HUDEP-2 (cell line): ENCODE results near the gene FLNB.
A peak's percentile ranks its signal among the peaks of the same experiment; 100 is the strongest.

Source experiments
- DNase-seq, 76 experiments: peaks; one replicate each; lab custom pipeline; 2025; ENCODE audit not compliant: unreplicated experiment in 76 of 76; lab: John Stamatoyannopoulos, UW

FLNB gene

DNA sequence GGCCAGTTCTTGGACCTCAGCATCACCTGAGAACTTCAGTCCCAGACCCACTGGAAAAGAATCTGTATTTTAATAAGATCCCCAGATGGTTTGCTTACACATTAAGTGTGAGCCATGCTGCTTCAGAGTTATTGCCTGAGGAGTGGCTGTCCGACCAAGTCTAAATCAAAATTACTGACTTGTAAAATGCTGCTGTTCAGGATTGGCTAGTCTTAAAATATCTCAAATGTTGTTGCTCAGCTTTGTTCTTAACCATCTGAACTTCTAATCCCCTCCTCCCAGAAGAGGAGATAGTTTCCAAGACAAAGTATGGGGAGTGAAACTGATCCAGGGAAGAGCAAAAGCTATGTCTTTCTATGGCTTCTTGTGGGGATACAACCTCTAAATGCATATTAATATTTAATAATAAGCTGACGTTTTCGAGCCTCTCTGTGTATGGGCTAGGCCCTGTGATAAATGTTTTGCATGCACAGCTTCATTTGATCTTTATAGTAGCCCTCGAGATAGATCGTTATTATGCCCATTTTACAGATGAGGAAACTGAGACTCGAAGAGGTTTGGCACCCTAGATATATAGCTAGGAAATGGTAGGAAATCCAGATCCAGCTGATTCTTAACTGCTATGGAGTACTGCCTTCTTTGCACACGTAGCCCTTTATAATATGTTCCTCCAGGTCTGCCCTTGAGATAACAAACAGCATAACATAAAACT, 150.4 kb downstream of the FLNB start:
- DNase-seq = no peak

GRCh38 chr3:58160399-58160798, 152.2 kb downstream of the FLNB start:
- DNase-seq = no peak

- DNase-seq = peak in 73 of 76 experiments; percentile 13 to 91 (median 62)
Observed at GRCh38 chr3:58161435-58162398, 153.5 kb downstream of the FLNB start.

- DNase-seq = no peak
Observed at GRCh38 chr3:58163234-58163633, 155.0 kb downstream of the FLNB start.

DNA sequence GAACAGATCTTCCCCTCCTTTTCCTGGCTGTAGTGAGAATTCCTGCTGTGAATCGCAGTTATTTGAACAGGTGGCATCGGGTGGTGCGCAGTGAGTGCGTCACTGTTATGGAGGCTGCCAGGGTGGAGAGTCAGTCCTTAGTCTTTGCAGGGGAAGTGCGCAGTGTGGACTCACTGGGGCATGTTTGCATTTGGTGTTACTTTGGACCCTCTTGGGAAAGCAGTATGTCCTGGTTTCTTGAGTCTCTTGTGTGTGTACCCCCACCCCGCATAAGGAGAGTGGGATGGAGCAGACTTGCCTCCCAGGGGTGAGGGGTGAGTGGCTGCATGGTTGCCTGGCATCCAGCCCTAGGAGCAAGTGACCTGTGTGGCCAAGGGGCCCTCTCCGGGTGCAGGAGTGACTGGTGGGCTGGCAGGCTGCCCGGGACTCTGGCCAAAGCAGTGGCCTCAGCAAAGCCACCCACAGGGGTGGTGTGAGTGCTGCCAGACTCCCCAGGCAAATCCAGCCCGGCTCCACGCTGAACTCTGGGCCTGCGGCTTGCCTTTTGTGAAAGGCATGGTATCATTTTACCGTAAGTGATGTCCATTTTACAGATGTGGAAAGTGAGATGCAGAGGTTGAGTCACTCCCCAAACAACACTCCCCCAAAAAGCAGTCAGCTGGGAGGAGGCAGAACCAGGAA, 156.1 kb downstream of the FLNB start:
- peak in 45 of 76 experiments; percentile 4 to 83 (median 25) for DNase-seq

DNA sequence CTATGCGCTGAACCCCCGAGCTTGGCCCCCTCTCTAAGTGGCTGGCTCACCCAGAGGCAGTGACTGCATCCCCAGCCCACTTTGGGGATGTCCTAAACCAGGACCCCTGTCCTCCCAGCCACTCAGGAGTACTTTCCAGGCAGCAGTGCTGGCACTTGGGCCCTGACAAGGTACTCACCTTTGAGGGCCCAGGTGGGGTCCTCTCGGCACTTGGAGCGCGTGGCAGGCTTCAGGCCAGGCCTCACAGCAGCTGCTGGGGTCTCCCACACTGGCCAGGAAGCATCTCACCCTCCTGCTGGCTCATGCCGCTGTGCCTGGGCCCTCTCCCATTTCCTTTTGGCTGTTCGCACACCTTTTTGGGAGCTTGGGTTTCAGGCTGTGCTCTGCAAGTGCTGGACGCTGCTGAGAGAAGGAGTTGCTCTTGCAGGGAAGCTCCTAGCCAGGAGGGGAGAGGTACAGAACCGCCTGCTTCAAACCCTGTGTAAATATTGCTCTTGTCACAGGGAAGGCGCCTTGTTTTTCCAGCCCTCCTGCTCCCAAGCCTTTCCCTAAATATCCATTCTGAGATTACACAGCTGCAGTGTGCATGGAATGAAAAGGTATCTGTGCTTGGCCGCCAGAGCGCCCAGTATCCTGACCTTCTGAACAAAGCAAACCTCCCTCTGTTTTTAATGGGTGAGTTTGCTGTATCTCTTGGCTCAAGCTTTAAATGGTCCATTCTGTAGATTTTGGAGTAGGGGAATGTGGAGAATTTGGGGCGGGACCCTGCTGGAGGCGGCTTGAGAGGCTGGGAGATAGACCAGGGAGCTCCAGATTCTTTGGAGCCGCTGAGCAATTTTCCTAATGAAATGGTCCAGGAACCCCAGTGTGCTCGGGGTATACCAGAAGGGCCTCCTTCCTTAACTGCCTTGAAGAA, 156.9 kb downstream of the FLNB start:
- DNase-seq = no peak

DNA sequence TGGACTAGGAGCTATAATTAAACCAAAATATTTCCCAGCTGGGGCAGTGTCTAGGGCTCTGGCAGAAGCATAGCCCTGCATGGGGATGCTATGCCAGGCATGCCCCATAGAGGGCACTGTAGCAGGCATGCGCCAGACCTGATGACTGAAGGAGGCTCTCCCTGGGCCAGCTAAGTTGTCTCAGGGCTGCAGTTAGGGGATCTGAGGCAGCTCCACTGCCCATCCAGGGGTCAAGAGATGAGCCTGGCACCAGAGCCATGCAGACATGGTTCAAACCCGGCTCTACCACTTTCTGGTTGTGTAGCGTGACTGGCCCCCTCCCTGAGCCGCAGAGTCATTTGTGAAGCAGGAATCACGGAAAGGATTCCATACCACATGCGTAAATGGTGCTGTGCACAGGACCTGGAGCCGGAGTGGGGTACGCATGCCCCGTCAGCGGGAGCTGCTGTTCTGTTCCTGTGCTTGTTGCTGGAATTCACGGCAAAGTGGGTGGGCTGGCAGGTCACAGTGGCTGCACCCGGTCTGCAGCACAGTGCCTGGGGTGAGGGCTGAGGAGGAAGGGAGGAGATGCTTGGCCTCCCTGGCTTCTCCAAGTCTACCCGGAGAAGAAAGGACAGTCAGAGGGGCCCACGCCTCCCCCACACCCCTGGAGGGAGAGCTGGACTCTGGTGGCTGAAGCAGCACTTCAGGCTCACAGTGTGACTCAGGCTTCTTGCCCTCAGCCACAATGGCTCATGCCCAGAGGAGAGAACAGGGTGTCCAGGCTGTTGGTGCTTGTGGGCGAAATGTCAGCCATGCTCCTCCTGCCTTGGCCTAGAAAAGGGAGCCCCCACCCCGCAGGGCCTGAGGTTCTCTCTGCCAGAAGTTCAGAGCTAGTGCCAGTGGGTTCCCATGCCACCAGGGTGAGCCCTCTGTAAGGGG, 159.5 kb downstream of the FLNB start:
- DNase-seq = peak in 69 of 76 experiments; percentile 5 to 81 (median 57)

DNA sequence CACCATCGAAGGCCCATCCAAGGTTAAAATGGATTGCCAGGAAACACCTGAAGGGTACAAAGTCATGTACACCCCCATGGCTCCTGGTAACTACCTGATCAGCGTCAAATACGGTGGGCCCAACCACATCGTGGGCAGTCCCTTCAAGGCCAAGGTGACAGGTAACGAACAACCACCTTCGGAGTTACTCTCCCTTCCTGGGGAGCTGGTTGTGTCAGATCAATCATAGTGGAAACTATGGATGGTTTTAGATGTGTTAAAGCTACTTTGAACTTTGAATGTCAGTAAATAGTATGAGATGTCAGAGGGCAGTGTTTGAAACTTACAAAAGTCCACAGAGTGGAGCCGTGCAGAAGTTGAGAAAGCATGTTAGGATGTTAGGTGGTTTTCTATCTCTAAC, 160.3 kb downstream of the FLNB start:
- DNase-seq = no peak

GRCh38 chr3:58169371-58169770, 161.1 kb downstream of the FLNB start:
- DNase-seq = no peak

DNA sequence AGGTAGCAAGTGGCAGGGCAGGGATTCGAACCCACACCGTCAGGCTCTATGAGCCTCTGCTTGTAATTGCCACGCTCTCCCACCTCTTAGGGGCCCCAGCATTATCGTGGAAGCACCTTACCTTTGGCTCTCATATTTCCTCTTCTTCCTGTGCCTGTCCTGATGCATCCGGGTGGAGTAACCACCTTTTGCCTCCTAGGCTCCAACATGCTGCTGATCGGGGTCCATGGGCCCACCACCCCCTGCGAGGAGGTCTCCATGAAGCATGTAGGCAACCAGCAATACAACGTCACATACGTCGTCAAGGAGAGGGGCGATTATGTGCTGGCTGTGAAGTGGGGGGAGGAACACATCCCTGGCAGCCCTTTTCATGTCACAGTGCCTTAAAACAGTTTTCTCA, 162.2 kb downstream of the FLNB start:
- no peak for DNase-seq

DNA sequence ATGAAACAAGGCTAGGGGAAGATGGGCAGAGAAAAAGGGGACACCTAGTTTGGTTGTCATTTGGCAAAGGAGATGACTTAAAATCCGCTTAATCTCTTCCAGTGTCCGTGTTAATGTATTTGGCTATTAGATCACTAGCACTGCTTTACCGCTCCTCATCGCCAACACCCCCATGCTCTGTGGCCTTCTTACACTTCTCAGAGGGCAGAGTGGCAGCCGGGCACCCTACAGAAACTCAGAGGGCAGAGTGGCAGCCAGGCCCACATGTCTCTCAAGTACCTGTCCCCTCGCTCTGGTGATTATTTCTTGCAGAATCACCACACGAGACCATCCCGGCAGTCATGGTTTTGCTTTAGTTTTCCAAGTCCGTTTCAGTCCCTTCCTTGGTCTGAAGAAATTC, 162.9 kb downstream of the FLNB start:
- DNase-seq = no peak

DNA sequence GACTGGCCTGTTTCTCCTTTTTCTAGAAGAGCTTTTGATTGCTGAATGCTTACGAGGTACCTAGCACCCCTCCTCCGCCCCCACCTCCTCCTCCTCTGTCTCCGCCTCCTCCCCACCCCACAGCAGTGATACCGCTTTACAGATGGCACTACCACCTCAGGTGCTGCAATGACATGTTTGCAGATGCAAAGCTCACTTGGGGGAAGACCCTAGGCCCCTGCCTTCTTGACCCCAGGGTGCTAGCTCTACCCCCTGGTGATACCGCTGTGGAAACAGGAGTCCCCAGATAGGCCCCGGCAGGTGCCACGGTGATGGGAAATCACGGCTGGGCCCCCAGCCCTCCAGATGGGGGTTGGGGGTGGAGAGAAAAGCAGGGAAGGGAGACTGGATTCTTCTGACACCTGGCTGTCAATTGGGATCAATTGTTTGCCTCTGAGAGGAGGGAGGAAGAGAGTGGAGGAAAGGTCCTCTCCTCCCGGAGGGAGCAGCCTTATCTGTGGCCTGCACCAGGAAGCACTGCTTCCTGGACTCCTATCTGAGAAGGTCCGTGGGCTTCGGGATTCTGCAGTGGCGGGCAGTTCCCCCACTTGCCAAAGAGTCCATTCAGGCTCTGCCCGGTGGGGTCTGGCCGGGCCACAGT, 164.9 kb downstream of the FLNB start:
- no peak for DNase-seq

GRCh38 chr3:58173669-58174398, 165.6 kb downstream of the FLNB start:
- peak in 59 of 76 experiments; percentile 2 to 71 (median 42) for DNase-seq

- no peak for DNase-seq
Observed at GRCh38 chr3:58175187-58175436, 166.9 kb downstream of the FLNB start.

DNA sequence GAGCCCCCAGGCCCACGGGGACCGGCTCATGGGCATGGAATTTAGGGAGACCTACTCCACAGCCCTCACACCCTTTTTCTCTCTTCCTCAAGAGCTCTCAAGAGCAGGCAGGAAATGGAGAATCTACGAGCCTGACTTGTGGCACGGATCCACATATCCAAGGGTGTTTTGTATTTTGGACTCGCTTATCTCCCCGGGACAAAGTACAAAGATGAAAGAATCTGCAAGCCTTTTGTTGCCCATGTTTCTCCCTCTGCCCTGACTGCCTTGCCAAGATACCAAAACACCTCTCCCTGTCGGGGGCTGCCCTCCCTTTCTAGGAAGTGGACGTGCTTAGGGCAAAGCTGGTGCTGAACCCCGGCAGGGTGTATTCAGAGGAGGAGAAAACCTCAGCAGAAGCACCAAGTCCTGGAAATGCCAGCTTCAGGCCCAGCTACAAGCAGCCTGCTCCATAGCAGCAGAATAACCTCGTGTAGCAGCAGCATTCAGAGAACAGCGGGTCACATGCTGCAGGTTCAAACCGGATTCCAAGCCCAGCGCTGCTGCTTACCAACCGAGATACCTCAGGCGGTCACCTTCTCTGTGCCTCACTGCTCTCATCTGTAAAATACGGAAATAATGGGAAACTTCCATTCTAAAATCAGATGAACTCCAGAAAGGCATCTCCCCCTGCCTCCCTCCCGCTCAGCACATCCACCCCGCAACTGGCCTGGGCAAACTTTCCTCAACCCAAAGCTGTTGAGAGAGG, 167.4 kb downstream of the FLNB start:
- peak in 41 of 76 experiments; percentile 5 to 62 (median 23) for DNase-seq

GRCh38 chr3:58176185-58176530, 167.9 kb downstream of the FLNB start:
- DNase-seq = no peak

DNA sequence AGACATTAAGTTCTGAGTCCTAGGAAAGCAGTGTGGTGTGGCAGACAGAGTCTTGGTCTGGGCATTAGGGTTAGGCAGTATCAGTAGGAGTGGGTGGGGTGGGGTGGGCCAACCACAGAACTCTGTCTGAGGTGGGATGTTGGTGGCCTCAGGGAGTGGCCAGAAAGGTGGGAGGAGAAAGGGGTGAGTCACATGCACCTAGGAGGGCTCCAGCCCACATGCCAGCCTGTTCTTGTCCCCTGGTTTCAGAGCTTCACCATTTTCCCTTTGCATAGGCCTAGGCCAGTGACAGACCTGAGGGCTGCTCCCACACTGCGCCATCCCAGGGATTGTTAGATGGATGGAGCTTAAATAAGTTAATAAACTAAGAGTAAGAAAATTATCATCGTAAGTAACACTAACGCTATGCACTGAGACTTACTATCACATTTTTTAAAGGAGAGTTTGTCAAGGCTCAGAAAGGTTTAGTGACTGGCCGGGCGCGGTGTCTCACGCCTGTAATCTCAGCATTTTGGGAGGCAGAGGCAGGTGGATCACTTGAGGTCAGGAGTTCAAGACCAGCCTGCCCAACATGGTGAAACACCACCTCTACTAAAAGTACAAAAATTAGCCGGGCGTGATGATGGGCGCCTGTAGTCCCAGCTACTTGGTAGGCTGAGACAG, 168.7 kb downstream of the FLNB start:
- peak in 48 of 76 experiments; percentile 1 to 58 (median 28) for DNase-seq
